H1 (cell line): Measurements from ENCODE around the gene SH3RF3. TPM values are rescaled to one million over a fixed set of nuclear protein-coding genes. Genes with fewer than 3 reads are reported as not detected.
A peak's percentile ranks its signal among the peaks of the same experiment; 100 is the strongest.

Experiments used
- CTCF ChIA-PET: fragments of 300-600 bp; sonication (Branson Sonifier 250); formaldehyde crosslinking; loops from one replicate; lab custom pipeline; 2021; ENCODE audit not compliant: partially characterized antibody; lab: Charles Lee
- POLR2A ChIA-PET: fragments of 300-600 bp; sonication (Branson Sonifier 250); formaldehyde crosslinking; loops from one replicate; lab custom pipeline; 2021; ENCODE audit warnings: inconsistent platforms; ENCODE audit not compliant: partially characterized antibody; lab: Charles Lee
- DNase-seq, 2 experiments: peaks; one replicate each; pipeline versions ENCODE4 v3.0.0 to v3.0.0-alpha.2; 2010 to 2022; ENCODE audit warnings: low spot score in 2 of 2, low read depth in 1 of 2, mixed read lengths in 1 of 2
- FAIRE-seq: peaks from 2 replicates; lab custom pipeline; 2011; peaks lifted over from hg19 to GRCh38; lab: Jason Lieb, UNC
- H2AFZ ChIP-seq: 2 replicates; pipeline ENCODE4 v1.8.1; 2012; ENCODE audit warnings: low read length, inconsistent platforms
- H2AK5ac ChIP-seq: 2 replicates; pipeline ENCODE4 v1.6.1; 2013; ENCODE audit warnings: low read depth, low read length
- H2BK120ac ChIP-seq: replicated peaks from 2 replicates; pipeline ENCODE3; 2013; ENCODE audit warnings: low read depth, low read length, inconsistent platforms
- H2BK12ac ChIP-seq: 2 replicates; pipeline ENCODE4 v1.6.1; 2013; ENCODE audit warnings: low read depth, low read length
- H2BK15ac ChIP-seq: 2 replicates; pipeline ENCODE4 v1.6.1; 2013; ENCODE audit warnings: low read length
- H2BK20ac ChIP-seq: 2 replicates; pipeline ENCODE4 v1.6.1; 2013; ENCODE audit warnings: low read length
- H2BK5ac ChIP-seq: 2 replicates; pipeline ENCODE4 v1.6.1; 2013; ENCODE audit warnings: low read depth, low read length
- H3K14ac ChIP-seq: 2 replicates; pipeline ENCODE4 v1.6.1; 2013; ENCODE audit warnings: inconsistent platforms; ENCODE audit not compliant: insufficient read length
- H3K18ac ChIP-seq: 2 replicates; pipeline ENCODE4 v1.6.1; 2013; ENCODE audit warnings: low read length; ENCODE audit errors: extremely low read depth
- H3K23ac ChIP-seq: 2 replicates; pipeline ENCODE4 v1.6.1; 2013; ENCODE audit warnings: inconsistent platforms; ENCODE audit not compliant: insufficient read length
- H3K23me2 ChIP-seq: 2 replicates; pipeline ENCODE4 v1.6.1; 2013; ENCODE audit warnings: low read depth, low read length
- H3K27ac ChIP-seq: 2 replicates; pipeline ENCODE4 v1.6.1; 2011; ENCODE audit warnings: low read depth, low read length, inconsistent platforms
- H3K27me3 ChIP-seq, 4 experiments: replicated peaks in 1 of 4; 1 replicate in 1 of 4; 2 replicates in 3 of 4; pipeline versions ENCODE4 v1.6.1 to v1.8.1; 2011 to 2013; ENCODE audit warnings: low read length in 3 of 4, mild to moderate bottlenecking in 3 of 4, inconsistent platforms in 2 of 4, mixed read lengths in 2 of 4, moderate library complexity in 1 of 4; ENCODE audit not compliant: control insufficient read depth in 3 of 4, insufficient read depth in 3 of 4; ENCODE audit errors: extremely low read depth in 1 of 4
- H3K36me3 ChIP-seq, 4 experiments: 2 replicates each; pipeline versions ENCODE4 v1.6.1 to v1.8.1; 2011 to 2013; ENCODE audit warnings: mild to moderate bottlenecking in 4 of 4, low read length in 3 of 4, moderate library complexity in 2 of 4, control low read depth in 1 of 4, inconsistent platforms in 1 of 4; ENCODE audit not compliant: insufficient read depth in 4 of 4, control insufficient read depth in 2 of 4
- H3K4ac ChIP-seq: replicated peaks from 2 replicates; pipeline ENCODE3; 2013; ENCODE audit warnings: low read length, low read depth, mixed read lengths, inconsistent platforms; ENCODE audit not compliant: insufficient read length
- H3K4me1 ChIP-seq, 4 experiments: replicated peaks in 1 of 4; 1 replicate in 1 of 4; 2 replicates in 3 of 4; pipeline versions ENCODE4 v1.6.1 to v1.8.1; 2011 to 2013; ENCODE audit warnings: low read length in 3 of 4, inconsistent platforms in 2 of 4, mixed read lengths in 1 of 4; ENCODE audit not compliant: insufficient read depth in 4 of 4, control insufficient read depth in 3 of 4
- H3K4me2 ChIP-seq, 2 experiments: 2 replicates each; pipeline versions ENCODE4 v1.6.1 to v1.8.1; 2011 to 2013; ENCODE audit warnings: low read depth in 2 of 2, low read length in 2 of 2, control low read depth in 1 of 2, inconsistent platforms in 1 of 2, mild to moderate bottlenecking in 1 of 2; ENCODE audit not compliant: insufficient read depth in 1 of 2
- H3K4me3 ChIP-seq, 4 experiments: fragments of 200-600, 300-600 bp in 1 of 4; sonication (generic), shearing (Covaris generic), sonication (Bioruptor Twin) in 1 of 4; 2 replicates each; pipeline versions ENCODE4 v1.5.1 to v1.8.1; 2011 to 2016; ENCODE audit warnings: low read length in 4 of 4, low read depth in 3 of 4, control low read depth in 2 of 4, inconsistent platforms in 2 of 4, mild to moderate bottlenecking in 2 of 4, mixed read lengths in 1 of 4, moderate library complexity in 1 of 4; ENCODE audit not compliant: insufficient read depth in 2 of 4; ENCODE audit errors: extremely low read depth in 1 of 4
- H3K56ac ChIP-seq: replicated peaks from 2 replicates; pipeline ENCODE3; 2013; ENCODE audit warnings: low read depth, mild to moderate bottlenecking, mixed read lengths, low read length, inconsistent platforms; ENCODE audit not compliant: insufficient read length
- H3K79me1 ChIP-seq: 2 replicates; pipeline ENCODE4 v1.6.1; 2013; ENCODE audit warnings: low read depth, low read length, control low read depth
- H3K79me2 ChIP-seq, 2 experiments: 2 replicates each; pipeline versions ENCODE4 v1.6.1 to v1.8.1; 2012 to 2013; ENCODE audit warnings: low read length in 2 of 2, mild to moderate bottlenecking in 2 of 2, inconsistent platforms in 1 of 2; ENCODE audit not compliant: insufficient read depth in 2 of 2, control insufficient read depth in 1 of 2
- H3K9ac ChIP-seq, 4 experiments: replicated peaks in 1 of 4; 1 replicate in 1 of 4; 2 replicates in 3 of 4; pipeline versions ENCODE4 v1.6.1 to v1.8.1; 2011 to 2013; ENCODE audit warnings: low read depth in 3 of 4, low read length in 3 of 4, control low read depth in 2 of 4, mild to moderate bottlenecking in 2 of 4, moderate library complexity in 2 of 4, inconsistent platforms in 1 of 4; ENCODE audit errors: extremely low read depth in 1 of 4
- H3K9me3 ChIP-seq, 2 experiments: 2 replicates each; pipeline versions ENCODE4 v1.6.1 to v1.8.1; 2012 to 2013; ENCODE audit warnings: mild to moderate bottlenecking in 2 of 2, moderate library complexity in 2 of 2, control low read depth in 1 of 2, inconsistent platforms in 1 of 2, low read depth in 1 of 2, low read length in 1 of 2, mixed read lengths in 1 of 2; ENCODE audit not compliant: insufficient read depth in 2 of 2
- H4K20me1 ChIP-seq, 2 experiments: replicated peaks in 1 of 2; 2 replicates each; pipeline versions ENCODE3 to v1.8.1; 2011 to 2013; ENCODE audit warnings: inconsistent platforms in 2 of 2, low read length in 2 of 2, mild to moderate bottlenecking in 1 of 2; ENCODE audit not compliant: insufficient read depth in 2 of 2, control insufficient read depth in 1 of 2
- H4K5ac ChIP-seq: 2 replicates; pipeline ENCODE4 v1.6.1; 2013; ENCODE audit warnings: low read length, low read depth, mixed read lengths, inconsistent platforms; ENCODE audit not compliant: insufficient read length
- H4K8ac ChIP-seq: 2 replicates; pipeline ENCODE4 v1.8.0; 2013; ENCODE audit warnings: mild to moderate bottlenecking, moderate library complexity, low read length, inconsistent platforms; ENCODE audit not compliant: insufficient read depth; ENCODE audit errors: extremely low read depth
- H4K91ac ChIP-seq: replicated peaks from 2 replicates; pipeline ENCODE3; 2013; ENCODE audit warnings: low read length, mixed read lengths, inconsistent platforms; ENCODE audit not compliant: insufficient read length
- ASH2L ChIP-seq: fragments of 200-600, 300-600 bp; sonication (generic); IDR thresholded peaks from one replicate; pipeline ENCODE4 v1.7.1; 2017; ENCODE audit warnings: low read length
- EP300 ChIP-seq, 2 experiments: IDR thresholded peaks; 1 replicate in 1 of 2; 2 replicates in 1 of 2; pipeline ENCODE4 v1.6.1; 2011 to 2012; ENCODE audit warnings: low read depth in 2 of 2, low read length in 2 of 2, mild to moderate bottlenecking in 2 of 2, borderline replicate concordance in 1 of 2, inconsistent platforms in 1 of 2, moderate library complexity in 1 of 2
- JUN ChIP-seq: IDR thresholded peaks from 2 replicates; pipeline ENCODE4 v1.6.1; 2011; ENCODE audit warnings: low read depth, mild to moderate bottlenecking, improper control_type of control experiment, low read length
- KDM4A ChIP-seq: IDR thresholded peaks from one replicate; pipeline ENCODE4 v1.7.1; 2012; ENCODE audit warnings: low read depth, mild to moderate bottlenecking, moderate library complexity, low read length, inconsistent platforms; ENCODE audit not compliant: severe bottlenecking
- MAFK ChIP-seq: IDR thresholded peaks from 2 replicates; pipeline ENCODE4 v1.6.1; 2012; ENCODE audit warnings: low read depth, mild to moderate bottlenecking, improper control_type of control experiment, low read length
- POLR2A ChIP-seq, 2 experiments: IDR thresholded peaks; 1 replicate in 1 of 2; 2 replicates in 1 of 2; pipeline ENCODE4 v1.6.1; 2011; ENCODE audit warnings: low read depth in 2 of 2, low read length in 2 of 2, mild to moderate bottlenecking in 2 of 2; ENCODE audit errors: control extremely low read depth in 1 of 2
- SIN3A ChIP-seq, 2 experiments: IDR thresholded peaks in 1 of 2; conservative IDR thresholded peaks in 1 of 2; 2 replicates each; pipeline ENCODE4 v1.6.1; 2011 to 2012; ENCODE audit warnings: low read length in 2 of 2, improper control_type of control experiment in 1 of 2, low read depth in 1 of 2, mild to moderate bottlenecking in 1 of 2
- SIX5 ChIP-seq: IDR thresholded peaks from 2 replicates; pipeline ENCODE4 v1.6.1; 2011; ENCODE audit warnings: mild to moderate bottlenecking, low read depth, low read length
- SP2 ChIP-seq: IDR thresholded peaks from 2 replicates; pipeline ENCODE4 v1.6.1; 2012; ENCODE audit warnings: mild to moderate bottlenecking, low read length, inconsistent platforms
- TEAD4 ChIP-seq: IDR thresholded peaks from 2 replicates; pipeline ENCODE4 v1.6.1; 2012; ENCODE audit warnings: low read depth, low read length, inconsistent platforms, mixed read lengths
- polyA plus RNA-seq, 7 experiments: library from polyadenylated mRNA; depleted of rRNA in 3 of 7; stranded (reverse) in 5 of 7; unstranded in 2 of 7; fragments of >200 nt in 5 of 7; fragments of 200-250 nt in 2 of 7; gene quantifications; 1 replicate in 5 of 7; 2 replicates in 1 of 7; 4 replicates in 1 of 7; pipeline versions ENCODE4 v1.2.1 to v1.2.3, GENCODE V29; 2011 to 2013; ENCODE audit warnings: missing spikeins in 2 of 7, mixed read lengths in 2 of 7
- total RNA-seq: library from RNA; stranded (reverse); fragmentation: NEBNext Ultra II Directional; extraction: Animal tissue kit (Norgen Biotek cat#: 25700); gene quantifications from 2 replicates; pipeline ENCODE4 v1.2.1, GENCODE V29; 2021
- TF ChIP-seq, protein P1 (sequence below): IDR thresholded peaks from 2 replicates; pipeline ENCODE4 v1.6.1; 2012; ENCODE audit warnings: inconsistent platforms

SH3RF3 gene
- total and polyA plus RNA-seq, 2 of the 8 experiments (the other 6 are each of a cell fraction or from before 2014, with no cell fraction given), result 0.11 to 0.65 TPM

DNA sequence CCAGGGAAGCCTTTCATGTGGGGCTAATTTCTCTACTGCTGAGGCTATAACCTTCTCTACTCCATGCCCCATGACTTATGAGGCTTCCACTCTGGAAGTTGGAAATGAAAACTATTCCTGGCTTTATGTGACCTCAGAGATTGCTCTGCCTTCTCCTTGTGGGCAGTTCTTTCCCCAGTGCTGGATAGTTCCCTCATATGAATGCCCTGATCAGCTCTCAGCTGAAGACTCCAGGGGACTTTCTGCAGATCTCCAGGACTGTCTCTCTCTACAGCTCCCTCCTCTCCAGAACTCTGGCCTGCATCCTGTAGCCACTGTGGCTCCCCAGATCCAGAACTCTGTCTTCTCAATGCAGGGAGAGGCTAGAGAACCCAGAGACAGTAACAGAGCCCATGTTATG is 249.7 kb downstream of the SH3RF3 start:
- H2BK5ac ChIP-seq, result no peak overlapping the region
- H3K36me3 ChIP-seq, result no peaks in the 10 kb centered on the region
- FAIRE-seq (no peak), DNase-seq (peak in 1 of 2 experiments; percentile 19)
- no peak overlapping the region for H3K14ac ChIP-seq
- ChIA-PET CTCF (interaction anchor here (0.9 to 1.7 kb wide), 3 partner anchors 9 to 131 kb away, joined by 3 to 6 read pairs (median 4); no protein-coding TSS in a partner anchor), POLR2A (no interaction called here)
- no peak overlapping the region for H4K5ac ChIP-seq
- no peak overlapping the region for H3K18ac ChIP-seq
- no peak overlapping the region for H3K4me3 ChIP-seq
- no peaks in the 10 kb centered on the region for H3K9me3 ChIP-seq
- H2BK20ac ChIP-seq, result no peak overlapping the region
- no peak overlapping the region for H2BK15ac ChIP-seq
- no peaks in the 10 kb centered on the region for H3K79me2 ChIP-seq
- H3K27ac ChIP-seq, result no peak overlapping the region
- H4K8ac ChIP-seq, result no peak overlapping the region
- no peaks in the 10 kb centered on the region for H3K79me1 ChIP-seq
- H3K9ac ChIP-seq, result no peak overlapping the region
- no peak overlapping the region for H2AK5ac ChIP-seq
- H3K4ac ChIP-seq, result no peak overlapping the region
- H3K4me1 ChIP-seq, result peaks cover 0 to 6% (median 5%) of the 10 kb centered on the region in 4 experiments; a peak in 6 of 7 replicates
- no peaks in the 10 kb centered on the region for H3K27me3 ChIP-seq
- H4K20me1 ChIP-seq, result peaks cover 0 to 2% of the 10 kb centered on the region in 2 experiments
- H3K56ac ChIP-seq, result no peak overlapping the region
- no peak overlapping the region for H4K91ac ChIP-seq
- H3K23me2 ChIP-seq, result no peaks in the 10 kb centered on the region
- no peak overlapping the region for H2AFZ ChIP-seq
- H3K23ac ChIP-seq, result no peak overlapping the region
- no peak overlapping the region for H2BK120ac ChIP-seq
- H3K4me2 ChIP-seq, result no peak overlapping the region
- no peak overlapping the region for H2BK12ac ChIP-seq
- TF ChIP-seq JUN, result no peak
- TF ChIP-seq SIN3A (conservative IDR thresholded peaks at IDR 0.05 in 1 of 2, IDR thresholded peaks at IDR 0.05 in 1 of 2; ENCODE audit: low read depth in 1 of 2, low read length in 2 of 2), result no peak
- TF ChIP-seq KDM4A, result no peak
- no peak for TF ChIP-seq SP2
- no peak for TF ChIP-seq TEAD4
- no peak for TF ChIP-seq ASH2L
- TF ChIP-seq SIX5, result no peak
- TF ChIP-seq, protein P1, sequence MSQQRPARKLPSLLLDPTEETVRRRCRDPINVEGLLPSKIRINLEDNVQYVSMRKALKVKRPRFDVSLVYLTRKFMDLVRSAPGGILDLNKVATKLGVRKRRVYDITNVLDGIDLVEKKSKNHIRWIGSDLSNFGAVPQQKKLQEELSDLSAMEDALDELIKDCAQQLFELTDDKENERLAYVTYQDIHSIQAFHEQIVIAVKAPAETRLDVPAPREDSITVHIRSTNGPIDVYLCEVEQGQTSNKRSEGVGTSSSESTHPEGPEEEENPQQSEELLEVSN, result no peak
- TF ChIP-seq POLR2A (IDR thresholded peaks at IDR 0.05; ENCODE audit: control extremely low read depth in 1 of 2, low read depth in 2 of 2, low read length in 2 of 2), result no peak
- no peak for TF ChIP-seq EP300 (IDR thresholded peaks at IDR 0.05; ENCODE audit: borderline replicate concordance in 1 of 2, low read depth in 2 of 2, low read length in 2 of 2)
- TF ChIP-seq MAFK, result no peak
